ENCODE data around the gene A2M.

Gene A2M

GRCh38 chr12:9032202-9032964 is 83.3 kb downstream of the A2M start:
- H3K4me3 ChIP-seq (ENCODE audit: low read length) = no peak overlapping the region
- no peak for DNase-seq (ENCODE audit: low read depth)
- TF ChIP-seq, protein P1, sequence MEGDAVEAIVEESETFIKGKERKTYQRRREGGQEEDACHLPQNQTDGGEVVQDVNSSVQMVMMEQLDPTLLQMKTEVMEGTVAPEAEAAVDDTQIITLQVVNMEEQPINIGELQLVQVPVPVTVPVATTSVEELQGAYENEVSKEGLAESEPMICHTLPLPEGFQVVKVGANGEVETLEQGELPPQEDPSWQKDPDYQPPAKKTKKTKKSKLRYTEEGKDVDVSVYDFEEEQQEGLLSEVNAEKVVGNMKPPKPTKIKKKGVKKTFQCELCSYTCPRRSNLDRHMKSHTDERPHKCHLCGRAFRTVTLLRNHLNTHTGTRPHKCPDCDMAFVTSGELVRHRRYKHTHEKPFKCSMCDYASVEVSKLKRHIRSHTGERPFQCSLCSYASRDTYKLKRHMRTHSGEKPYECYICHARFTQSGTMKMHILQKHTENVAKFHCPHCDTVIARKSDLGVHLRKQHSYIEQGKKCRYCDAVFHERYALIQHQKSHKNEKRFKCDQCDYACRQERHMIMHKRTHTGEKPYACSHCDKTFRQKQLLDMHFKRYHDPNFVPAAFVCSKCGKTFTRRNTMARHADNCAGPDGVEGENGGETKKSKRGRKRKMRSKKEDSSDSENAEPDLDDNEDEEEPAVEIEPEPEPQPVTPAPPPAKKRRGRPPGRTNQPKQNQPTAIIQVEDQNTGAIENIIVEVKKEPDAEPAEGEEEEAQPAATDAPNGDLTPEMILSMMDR (conservative IDR thresholded peaks at IDR 0.05; ENCODE audit: low read depth, low read length) = no peak

GRCh38 chr12:9030776-9031175 is 84.9 kb downstream of the A2M start:
- H3K4me3 ChIP-seq (ENCODE audit: low read length) = no peak overlapping the region
- DNase-seq (ENCODE audit: low read depth) = no peak
- TF ChIP-seq, protein P1 (conservative IDR thresholded peaks at IDR 0.05; ENCODE audit: low read depth, low read length) = no peak

GRCh38 chr12:9027161-9028059 is 88.3 kb downstream of the A2M start:
- no peak overlapping the region for H3K4me3 ChIP-seq (ENCODE audit: low read length)
- no peak for DNase-seq (ENCODE audit: low read depth)
- TF ChIP-seq, protein P1 (conservative IDR thresholded peaks at IDR 0.05; ENCODE audit: low read depth, low read length) = no peak

GRCh38 chr12:9024512-9024911 is 91.2 kb downstream of the A2M start:
- DNase-seq (ENCODE audit: low read depth) = no peak
- TF ChIP-seq, protein P1 (conservative IDR thresholded peaks at IDR 0.05; ENCODE audit: low read depth, low read length) = no peak
- H3K4me3 ChIP-seq (ENCODE audit: low read length) = no peak overlapping the region

DNA sequence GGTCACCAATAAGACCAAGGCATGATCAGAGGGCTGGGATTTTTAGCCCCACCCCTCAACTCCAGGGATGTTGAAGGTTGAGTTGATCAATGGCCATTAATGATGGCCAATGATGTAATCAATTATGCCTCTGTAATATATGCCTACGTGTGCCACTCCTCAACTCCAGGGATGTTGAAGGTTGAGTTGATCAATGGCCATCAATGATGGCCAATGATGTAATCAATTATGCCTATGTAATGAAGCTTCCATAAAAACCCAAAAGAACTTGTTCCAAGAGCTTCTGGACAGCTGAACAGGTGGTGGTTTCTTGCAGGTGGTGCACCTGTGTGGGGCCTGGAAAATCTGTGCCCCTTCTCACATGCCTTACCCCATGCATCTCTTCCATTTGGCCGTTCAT is 93.1 kb downstream of the A2M start:
- no peak for DNase-seq (ENCODE audit: low read depth)
- no peak overlapping the region for H3K4me3 ChIP-seq (ENCODE audit: low read length)
- TF ChIP-seq, protein P1 (conservative IDR thresholded peaks at IDR 0.05; ENCODE audit: low read depth, low read length) = no peak

All from retinal pigment epithelial cell (primary cell).